GM23338 (cell line): ENCODE results near the gene CUX1. TPM values are rescaled to one million over a fixed set of nuclear protein-coding genes. Genes with fewer than 3 reads are reported as not detected.

Experiments used
- CTCF ChIP-seq, 2 experiments: fragments of 200-600 bp in 1 of 2; sonication (generic) in 1 of 2; conservative IDR thresholded peaks; 2 replicates each; pipeline versions ENCODE4 v1.5.1 to v1.6.1; 2016 to 2017; ENCODE audit warnings: antibody characterized with exemption in 2 of 2, low read depth in 2 of 2, mild to moderate bottlenecking in 2 of 2, moderate library complexity in 1 of 2
- ETS1 ChIP-seq: IDR thresholded peaks from 2 replicates; pipeline ENCODE4 v1.6.1; 2016; ENCODE audit warnings: antibody characterized with exemption
- NANOG ChIP-seq: IDR thresholded peaks from 2 replicates; pipeline ENCODE4 v1.6.1; 2016; ENCODE audit warnings: antibody characterized with exemption, borderline replicate concordance
- POLR2AphosphoS5 ChIP-seq: IDR thresholded peaks from 2 replicates; pipeline ENCODE4 v1.6.1; 2016; ENCODE audit warnings: antibody characterized with exemption, low read depth
- ZNF114 ChIP-seq: fragments of 250-450 bp; sonication (Bioruptor Pico); IDR thresholded peaks from 2 replicates; pipeline ENCODE4 v1.5.0; 2020; ENCODE audit warnings: mild to moderate bottlenecking, moderate library complexity
- ZNF331 ChIP-seq: fragments of 250-450 bp; sonication (Bioruptor Pico); IDR thresholded peaks from 2 replicates; pipeline ENCODE4 v1.5.0; 2020; ENCODE audit warnings: low read depth, mild to moderate bottlenecking, moderate library complexity
- polyA plus RNA-seq: library from polyadenylated mRNA; unstranded; fragments of >200 nt; fragmentation: Nextera tagmentation; extraction: Ambion mirVana; gene quantifications from 2 replicates; pipeline ENCODE4 v1.2.1, GENCODE V29; 2016
- total RNA-seq: library from RNA; depleted of rRNA; stranded (reverse); fragments of >200 nt; shearing (Covaris generic); gene quantifications from 2 replicates; pipeline ENCODE4 v1.2.3, GENCODE V29; 2014
- TF ChIP-seq, protein P1 (sequence below): fragments of 250-450 bp; sonication (Bioruptor Pico); IDR thresholded peaks from 2 replicates; pipeline ENCODE4 v1.5.0; 2020; ENCODE audit warnings: mild to moderate bottlenecking, moderate library complexity

Gene CUX1
- total and polyA plus RNA-seq, 2 experiments from 2014 or later, result 49.9 to 64.0 TPM

DNA sequence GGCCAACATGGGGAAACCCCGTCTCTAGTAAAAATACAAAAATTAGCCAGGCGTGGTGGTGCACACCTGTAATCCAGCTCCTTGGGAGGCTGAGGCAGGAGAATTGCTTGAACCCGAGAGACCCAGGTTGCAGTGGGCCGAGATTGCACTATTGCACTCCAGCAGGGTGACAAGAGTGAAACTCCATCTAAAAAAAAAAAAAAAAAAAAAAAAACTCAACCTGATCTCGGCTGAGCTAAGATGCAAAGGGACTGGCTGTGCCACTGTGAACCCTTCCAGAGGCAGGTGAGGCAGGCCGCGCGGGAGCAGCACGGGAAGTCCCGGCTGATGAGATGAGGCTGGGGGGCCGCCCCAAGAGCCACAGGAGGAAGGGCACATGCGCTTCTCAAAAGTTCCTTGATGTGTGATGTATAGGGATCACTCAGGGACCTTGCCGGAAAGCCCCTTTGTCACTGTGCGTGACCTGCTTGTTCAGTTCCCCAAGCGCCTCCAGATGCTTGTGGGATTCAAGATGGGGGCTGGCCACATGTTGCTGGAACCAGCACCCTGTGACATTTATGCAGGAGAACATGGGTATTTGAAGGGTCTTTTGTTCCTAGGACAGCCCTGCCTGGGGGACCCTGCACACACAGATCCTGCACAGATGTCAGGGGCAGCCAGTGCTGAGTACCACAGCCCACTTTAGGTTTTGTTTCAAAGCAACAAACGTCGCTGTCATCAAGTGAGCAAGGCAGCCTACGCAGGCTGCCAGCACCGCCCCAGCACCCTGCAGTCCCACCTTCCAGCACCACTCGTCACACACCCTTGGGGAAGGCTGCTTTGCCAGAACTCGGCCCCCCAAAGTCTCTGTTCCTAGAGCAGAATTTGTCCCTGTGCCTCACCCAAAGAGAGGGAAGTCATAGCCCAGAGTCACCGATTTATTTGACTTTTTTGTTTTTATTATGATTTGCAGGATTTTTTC, 394.4 kb downstream of the CUX1 start (continued):
- TF ChIP-seq, protein P1, sequence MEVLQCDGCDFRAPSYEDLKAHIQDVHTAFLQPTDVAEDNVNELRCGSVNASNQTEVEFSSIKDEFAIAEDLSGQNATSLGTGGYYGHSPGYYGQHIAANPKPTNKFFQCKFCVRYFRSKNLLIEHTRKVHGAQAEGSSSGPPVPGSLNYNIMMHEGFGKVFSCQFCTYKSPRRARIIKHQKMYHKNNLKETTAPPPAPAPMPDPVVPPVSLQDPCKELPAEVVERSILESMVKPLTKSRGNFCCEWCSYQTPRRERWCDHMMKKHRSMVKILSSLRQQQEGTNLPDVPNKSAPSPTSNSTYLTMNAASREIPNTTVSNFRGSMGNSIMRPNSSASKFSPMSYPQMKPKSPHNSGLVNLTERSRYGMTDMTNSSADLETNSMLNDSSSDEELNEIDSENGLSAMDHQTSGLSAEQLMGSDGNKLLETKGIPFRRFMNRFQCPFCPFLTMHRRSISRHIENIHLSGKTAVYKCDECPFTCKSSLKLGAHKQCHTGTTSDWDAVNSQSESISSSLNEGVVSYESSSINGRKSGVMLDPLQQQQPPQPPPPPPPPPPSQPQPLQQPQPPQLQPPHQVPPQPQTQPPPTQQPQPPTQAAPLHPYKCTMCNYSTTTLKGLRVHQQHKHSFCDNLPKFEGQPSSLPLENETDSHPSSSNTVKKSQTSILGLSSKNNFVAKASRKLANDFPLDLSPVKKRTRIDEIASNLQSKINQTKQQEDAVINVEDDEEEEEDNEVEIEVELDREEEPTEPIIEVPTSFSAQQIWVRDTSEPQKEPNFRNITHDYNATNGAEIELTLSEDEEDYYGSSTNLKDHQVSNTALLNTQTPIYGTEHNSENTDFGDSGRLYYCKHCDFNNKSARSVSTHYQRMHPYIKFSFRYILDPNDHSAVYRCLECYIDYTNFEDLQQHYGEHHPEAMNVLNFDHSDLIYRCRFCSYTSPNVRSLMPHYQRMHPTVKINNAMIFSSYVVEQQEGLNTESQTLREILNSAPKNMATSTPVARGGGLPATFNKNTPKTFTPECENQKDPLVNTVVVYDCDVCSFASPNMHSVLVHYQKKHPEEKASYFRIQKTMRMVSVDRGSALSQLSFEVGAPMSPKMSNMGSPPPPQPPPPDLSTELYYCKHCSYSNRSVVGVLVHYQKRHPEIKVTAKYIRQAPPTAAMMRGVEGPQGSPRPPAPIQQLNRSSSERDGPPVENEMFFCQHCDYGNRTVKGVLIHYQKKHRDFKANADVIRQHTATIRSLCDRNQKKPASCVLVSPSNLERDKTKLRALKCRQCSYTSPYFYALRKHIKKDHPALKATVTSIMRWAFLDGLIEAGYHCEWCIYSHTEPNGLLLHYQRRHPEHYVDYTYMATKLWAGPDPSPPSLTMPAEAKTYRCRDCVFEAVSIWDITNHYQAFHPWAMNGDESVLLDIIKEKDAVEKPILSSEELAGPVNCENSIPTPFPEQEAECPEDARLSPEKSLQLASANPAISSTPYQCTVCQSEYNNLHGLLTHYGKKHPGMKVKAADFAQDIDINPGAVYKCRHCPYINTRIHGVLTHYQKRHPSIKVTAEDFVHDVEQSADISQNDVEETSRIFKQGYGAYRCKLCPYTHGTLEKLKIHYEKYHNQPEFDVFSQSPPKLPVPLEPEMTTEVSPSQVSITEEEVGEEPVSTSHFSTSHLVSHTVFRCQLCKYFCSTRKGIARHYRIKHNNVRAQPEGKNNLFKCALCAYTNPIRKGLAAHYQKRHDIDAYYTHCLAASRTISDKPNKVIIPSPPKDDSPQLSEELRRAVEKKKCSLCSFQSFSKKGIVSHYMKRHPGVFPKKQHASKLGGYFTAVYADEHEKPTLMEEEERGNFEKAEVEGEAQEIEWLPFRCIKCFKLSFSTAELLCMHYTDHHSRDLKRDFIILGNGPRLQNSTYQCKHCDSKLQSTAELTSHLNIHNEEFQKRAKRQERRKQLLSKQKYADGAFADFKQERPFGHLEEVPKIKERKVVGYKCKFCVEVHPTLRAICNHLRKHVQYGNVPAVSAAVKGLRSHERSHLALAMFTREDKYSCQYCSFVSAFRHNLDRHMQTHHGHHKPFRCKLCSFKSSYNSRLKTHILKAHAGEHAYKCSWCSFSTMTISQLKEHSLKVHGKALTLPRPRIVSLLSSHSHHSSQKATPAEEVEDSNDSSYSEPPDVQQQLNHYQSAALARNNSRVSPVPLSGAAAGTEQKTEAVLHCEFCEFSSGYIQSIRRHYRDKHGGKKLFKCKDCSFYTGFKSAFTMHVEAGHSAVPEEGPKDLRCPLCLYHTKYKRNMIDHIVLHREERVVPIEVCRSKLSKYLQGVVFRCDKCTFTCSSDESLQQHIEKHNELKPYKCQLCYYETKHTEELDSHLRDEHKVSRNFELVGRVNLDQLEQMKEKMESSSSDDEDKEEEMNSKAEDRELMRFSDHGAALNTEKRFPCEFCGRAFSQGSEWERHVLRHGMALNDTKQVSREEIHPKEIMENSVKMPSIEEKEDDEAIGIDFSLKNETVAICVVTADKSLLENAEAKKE (CRISPR knock-in tag), result no peak
- TF ChIP-seq POLR2AphosphoS5 (no peak), CTCF (conservative IDR thresholded peaks at IDR 0.05; ENCODE audit: low read depth in 2 of 2) (no peak), ZNF114 (CRISPR knock-in tag) (no peak), NANOG (no peak), ZNF331 (CRISPR knock-in tag) (no peak), ETS1 (no peak)
